H1 (cell line): ENCODE measurements around the gene MAGI2. TPM values are rescaled to one million over a fixed set of nuclear protein-coding genes. Genes with fewer than 3 reads are reported as not detected.

Experiments
- EGR1 ChIP-seq: IDR thresholded peaks from 2 replicates; pipeline ENCODE4 v1.6.1; 2011; ENCODE audit warnings: low read depth, low read length, borderline replicate concordance
- polyA plus RNA-seq, 7 experiments: library from polyadenylated mRNA; depleted of rRNA in 3 of 7; stranded (reverse) in 5 of 7; unstranded in 2 of 7; fragments of >200 nt in 5 of 7; fragments of 200-250 nt in 2 of 7; gene quantifications; 1 replicate in 5 of 7; 2 replicates in 1 of 7; 4 replicates in 1 of 7; pipeline versions ENCODE4 v1.2.1 to v1.2.3, GENCODE V29; 2011 to 2013; ENCODE audit warnings: missing spikeins in 2 of 7, mixed read lengths in 2 of 7
- total RNA-seq: library from RNA; stranded (reverse); fragmentation: NEBNext Ultra II Directional; extraction: Animal tissue kit (Norgen Biotek cat#: 25700); gene quantifications from 2 replicates; pipeline ENCODE4 v1.2.1, GENCODE V29; 2021

MAGI2 gene
- total and polyA plus RNA-seq, 2 of the 8 experiments (the other 6 are each of a cell fraction or from before 2014, with no cell fraction given): 6.0 to 27.3 TPM

- no peak for TF ChIP-seq EGR1
- TF ChIP-seq, all 59 proteins: peak for 0
These were observed 1124.3 kb downstream of the MAGI2 start (continued) for GRCh38 chr7:78329001-78329655.
